A673 (cell line): ENCODE data around the gene ZDHHC11. TPM values are rescaled to one million over a fixed set of nuclear protein-coding genes. Genes with fewer than 3 reads are reported as not detected.
"Not testable (repeated sequence)": the region's sequence is repeated elsewhere in the genome, so short reads cannot be mapped to it uniquely, and the experiment has no call there.

ENCODE experiments used
- BruUV-seq: library from RNA; stranded (reverse); fragments of 400-500 nt; replicated peaks from 2 replicates; lab custom pipeline; 2021; lab: Mats Ljungman, UMichigan
- CTCF ChIA-PET: fragments of 300-600 bp; sonication (Branson Sonifier 250); formaldehyde crosslinking; loops from one replicate; lab custom pipeline; 2022; ENCODE audit warnings: antibody characterized with exemption; lab: Charles Lee
- POLR2A ChIA-PET: fragments of 300-600 bp; sonication (Branson Sonifier 250); formaldehyde crosslinking; loops from one replicate; lab custom pipeline; 2022; ENCODE audit warnings: antibody characterized with exemption; ENCODE audit not compliant: low non-redundant PET; lab: Charles Lee
- DNase-seq: peaks from one replicate; pipeline ENCODE4 v3.0.0-alpha.2; 2015; ENCODE audit warnings: low spot score
- H3K27ac ChIP-seq: fragments of 200-600 bp; sonication (generic); 2 replicates; pipeline ENCODE4 v1.5.1; 2016; ENCODE audit warnings: mixed run types, low read depth, mild to moderate bottlenecking, mixed read lengths, antibody characterized with exemption, low read length; ENCODE audit not compliant: poor library complexity, severe bottlenecking
- H3K27me3 ChIP-seq: fragments of 200-600 bp; sonication (generic); replicated peaks from 2 replicates; pipeline ENCODE4 v1.6.1; 2017; ENCODE audit warnings: mixed run types, low read depth, mild to moderate bottlenecking, mixed read lengths, antibody characterized with exemption, low read length; ENCODE audit not compliant: insufficient read depth, poor library complexity
- H3K36me3 ChIP-seq: fragments of 200-600 bp; sonication (generic); 2 replicates; pipeline ENCODE4 v1.6.1; 2016; ENCODE audit warnings: mixed run types, mild to moderate bottlenecking, mixed read lengths, antibody characterized with exemption, low read length; ENCODE audit not compliant: insufficient read depth, poor library complexity, severe bottlenecking
- H3K4me1 ChIP-seq: fragments of 200-600 bp; sonication (generic); 2 replicates; pipeline ENCODE4 v1.6.1; 2017; ENCODE audit warnings: mixed run types, mild to moderate bottlenecking, mixed read lengths, antibody characterized with exemption, low read length; ENCODE audit not compliant: insufficient read depth, poor library complexity, severe bottlenecking
- H3K4me3 ChIP-seq: fragments of 200-600 bp; sonication (generic); 2 replicates; pipeline ENCODE4 v1.5.1; 2016; ENCODE audit warnings: low read depth, mixed run types, mild to moderate bottlenecking, mixed read lengths, low read length; ENCODE audit not compliant: poor library complexity, severe bottlenecking
- H3K9me3 ChIP-seq: fragments of 200-600 bp; sonication (generic); 2 replicates; pipeline ENCODE4 v1.6.1; 2016; ENCODE audit warnings: mixed run types, low read depth, mild to moderate bottlenecking, mixed read lengths, antibody characterized with exemption, low read length; ENCODE audit not compliant: poor library complexity, severe bottlenecking
- intact Hi-C: fragments of 100-400 bp; cut with micrococcal nuclease; formaldehyde crosslinking; loops from one replicate; pipeline ENCODE4 v1.10.0; 2022; ENCODE audit not compliant: unreplicated experiment
- total RNA-seq: library from RNA; stranded (reverse); gene quantifications from 2 replicates; pipeline ENCODE4 v1.2.3, GENCODE V29; 2021

Gene ZDHHC11
- total RNA-seq, 1 experiment from 2014 or later, result 47.3 TPM

GRCh38 chr5:841531-842401, 9.0 kb downstream of the ZDHHC11 start:
- DNase-seq, CTCF ChIA-PET, POLR2A ChIA-PET, intact Hi-C loops, H3K9me3 ChIP-seq, H3K4me3 ChIP-seq, H3K27me3 ChIP-seq, H3K36me3 ChIP-seq, H3K4me1 ChIP-seq, BruUV-seq, H3K27ac ChIP-seq: not testable (repeated sequence)

DNA sequence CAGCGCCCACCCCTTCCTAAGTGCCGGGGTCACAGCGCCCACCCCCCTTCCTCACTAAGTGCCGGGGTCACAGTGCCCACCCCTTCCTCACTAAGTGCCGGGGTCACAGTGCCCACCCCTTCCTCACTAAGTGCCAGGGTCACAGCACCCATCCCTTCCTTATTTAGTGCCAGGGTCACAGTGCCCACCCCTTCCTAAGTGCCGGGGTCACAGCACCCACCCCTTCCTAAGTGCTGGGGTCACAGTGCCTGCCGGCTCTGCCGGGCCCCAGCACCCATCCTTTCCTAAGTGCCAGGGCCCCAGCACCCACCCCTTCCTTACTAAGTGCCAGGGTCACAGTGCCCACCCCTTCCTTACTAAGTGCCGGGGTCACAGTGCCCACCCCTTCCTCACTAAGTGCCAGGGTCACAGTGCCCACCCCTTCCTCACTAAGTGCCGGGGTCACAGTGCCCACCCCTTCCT, 9.8 kb downstream of the ZDHHC11 start:
- H3K27ac ChIP-seq, H3K9me3 ChIP-seq, intact Hi-C loops, CTCF ChIA-PET, BruUV-seq, H3K36me3 ChIP-seq, DNase-seq, H3K27me3 ChIP-seq, H3K4me3 ChIP-seq, H3K4me1 ChIP-seq, POLR2A ChIA-PET: not testable (repeated sequence)

GRCh38 chr5:840118-840973, 10.4 kb downstream of the ZDHHC11 start:
- BruUV-seq, DNase-seq, CTCF ChIA-PET: not testable (repeated sequence)

GRCh38 chr5:838431-838851, 12.3 kb downstream of the ZDHHC11 start:
- CTCF ChIA-PET, DNase-seq, BruUV-seq, H3K4me3 ChIP-seq, H3K4me1 ChIP-seq, H3K9me3 ChIP-seq, H3K27ac ChIP-seq, intact Hi-C loops, POLR2A ChIA-PET, H3K27me3 ChIP-seq, H3K36me3 ChIP-seq: not testable (repeated sequence)

More at GRCh38 chr5:840118-840973, 10.4 kb downstream of the ZDHHC11 start:
- H3K27me3 ChIP-seq, H3K9me3 ChIP-seq, intact Hi-C loops, H3K27ac ChIP-seq, POLR2A ChIA-PET, H3K4me1 ChIP-seq, H3K4me3 ChIP-seq, H3K36me3 ChIP-seq: not testable (repeated sequence)

DNA sequence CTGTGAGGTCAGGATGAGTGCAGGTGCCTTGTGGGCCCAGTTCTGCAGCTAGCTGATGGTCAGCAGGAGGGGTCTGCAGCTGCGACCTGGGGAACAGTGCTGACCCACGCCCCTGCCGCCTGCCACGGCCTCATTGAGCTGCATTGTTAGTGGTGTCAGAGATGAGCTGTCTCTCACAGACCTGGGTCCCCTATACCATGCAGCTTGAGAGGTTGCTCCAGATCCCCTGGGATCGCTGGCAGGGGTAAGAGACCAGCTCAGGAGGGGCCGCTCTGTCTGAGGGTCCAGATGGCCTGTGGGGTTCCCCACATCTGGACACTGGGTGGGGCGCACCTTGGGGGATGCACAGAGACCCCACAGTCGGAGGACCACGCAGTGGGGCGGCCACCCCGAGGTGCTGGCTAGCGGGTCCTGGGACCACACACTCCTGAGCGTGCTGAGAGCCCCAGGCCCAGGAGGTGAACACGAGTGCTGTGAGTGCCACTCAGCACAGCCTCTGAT, 13.1 kb downstream of the ZDHHC11 start:
- DNase-seq, H3K27me3 ChIP-seq, H3K36me3 ChIP-seq, CTCF ChIA-PET, POLR2A ChIA-PET, intact Hi-C loops, BruUV-seq, H3K9me3 ChIP-seq, H3K4me3 ChIP-seq, H3K27ac ChIP-seq, H3K4me1 ChIP-seq: not testable (repeated sequence)

- H3K9me3 ChIP-seq, H3K4me3 ChIP-seq, H3K27ac ChIP-seq, H3K4me1 ChIP-seq, BruUV-seq, intact Hi-C loops, H3K27me3 ChIP-seq, DNase-seq, POLR2A ChIA-PET, H3K36me3 ChIP-seq, CTCF ChIA-PET: not testable (repeated sequence)
Observed at GRCh38 chr5:835933-836612, 14.7 kb downstream of the ZDHHC11 start.

- H3K4me1 ChIP-seq, POLR2A ChIA-PET, H3K36me3 ChIP-seq, BruUV-seq, H3K9me3 ChIP-seq, H3K4me3 ChIP-seq, CTCF ChIA-PET, H3K27ac ChIP-seq, intact Hi-C loops, H3K27me3 ChIP-seq, DNase-seq: not testable (repeated sequence)
Observed at GRCh38 chr5:834013-834412, 16.8 kb downstream of the ZDHHC11 start.
